MM.1S (cell line): ENCODE results near the gene G0S2.

ENCODE experiments used
- CTCF ChIP-seq: fragments of 300-600 bp; sonication (generic); IDR thresholded peaks from 2 replicates; pipeline ENCODE4 v1.5.1; 2016; ENCODE audit warnings: antibody characterized with exemption, low read length, mixed read lengths
- EZH2 ChIP-seq: fragments of 300-600 bp; sonication (generic); optimal IDR thresholded peaks from 2 replicates; pipeline ENCODE3; 2017; ENCODE audit warnings: low read depth, mild to moderate bottlenecking, antibody characterized with exemption, low read length, mixed read lengths
- EZH2phosphoT487 ChIP-seq: fragments of 300-600 bp; sonication (generic); IDR thresholded peaks from 2 replicates; pipeline ENCODE4 v1.6.1; 2018; ENCODE audit warnings: antibody characterized with exemption, low read length

- TF ChIP-seq CTCF (no peak), EZH2phosphoT487 (no peak), EZH2 (no peak)
Measured at GRCh38 chr1:209704584-209704983, 29.4 kb downstream of the G0S2 start, which contains the start of gene HSD11B1.
